Hematopoietic multipotent progenitor cell treated with erythropoietin and hydrocortisone succinate and interleukin-3 and kit ligand, for 8 days (in vitro differentiated cells): Measurements from ENCODE around the gene GIN1.
"Not testable (repeated sequence)": the region's sequence is repeated elsewhere in the genome, so short reads cannot be mapped to it uniquely, and the experiment has no call there.

Experiments
- DNase-seq: peaks from one replicate; pipeline ENCODE4 v3.0.0-alpha.2; 2015

GIN1 gene

GRCh38 chr5:103108086-103108485, 11.9 kb downstream of the GIN1 start:
- no peak for DNase-seq

GRCh38 chr5:103102234-103102633, 17.7 kb downstream of the GIN1 start:
- no peak for DNase-seq

GRCh38 chr5:103101079-103101750, 18.7 kb downstream of the GIN1 start:
- peak; percentile 53 for DNase-seq

GRCh38 chr5:103098993-103099392, 20.9 kb downstream of the GIN1 start:
- DNase-seq, result no peak

- peak; percentile 80 for DNase-seq
Measured at GRCh38 chr5:103094737-103095136, 25.2 kb downstream of the GIN1 start.

- DNase-seq, result no peak
Measured at GRCh38 chr5:103093727-103094126, 26.2 kb downstream of the GIN1 start.

GRCh38 chr5:103092676-103093075, 27.3 kb downstream of the GIN1 start:
- no peak for DNase-seq

GRCh38 chr5:103090791-103091190, 29.1 kb downstream of the GIN1 start:
- DNase-seq, result no peak

- no peak for DNase-seq
Measured at GRCh38 chr5:103089272-103089671, 30.7 kb downstream of the GIN1 start.

- DNase-seq, result no peak
Measured at GRCh38 chr5:103086547-103086946, 33.4 kb downstream of the GIN1 start.

- no peak for DNase-seq
Measured at GRCh38 chr5:103079796-103080195, 40.1 kb downstream of the GIN1 start.

- no peak for DNase-seq
Measured at GRCh38 chr5:103075442-103075841, 44.5 kb downstream of the GIN1 start.

GRCh38 chr5:103073500-103073899, 46.4 kb downstream of the GIN1 start:
- DNase-seq, result not testable (repeated sequence)

GRCh38 chr5:103066326-103066725, 53.6 kb downstream of the GIN1 start:
- DNase-seq, result no peak

GRCh38 chr5:103060424-103060954, 59.4 kb downstream of the GIN1 start:
- DNase-seq, result no peak

- DNase-seq, result no peak
Measured at GRCh38 chr5:103059525-103059924, 60.4 kb downstream of the GIN1 start.

GRCh38 chr5:103057208-103058130, 62.5 kb downstream of the GIN1 start:
- peak; percentile 75 for DNase-seq

- not testable (repeated sequence) for DNase-seq
Measured at GRCh38 chr5:103046706-103047105, 73.2 kb downstream of the GIN1 start.

GRCh38 chr5:103041071-103041676, 78.8 kb downstream of the GIN1 start:
- DNase-seq, result peak; percentile 76

GRCh38 chr5:103037673-103038455, 82.1 kb downstream of the GIN1 start:
- no peak for DNase-seq

- no peak for DNase-seq
Measured at GRCh38 chr5:103036601-103037000, 83.3 kb downstream of the GIN1 start.
